ENCODE measurements around the gene TSPEAR. TPM values are rescaled to one million over a fixed set of nuclear protein-coding genes. Genes with fewer than 3 reads are reported as not detected.

Gene TSPEAR
- total and polyA plus RNA-seq, 2 of the 13 experiments (the other 11 are each of a cell fraction or from before 2014, with no cell fraction given): 0.07 to 0.32 TPM

- TF ChIP-seq MLXIP (CRISPR knock-in tag; IDR thresholded peaks at IDR 0.05; ENCODE audit: borderline replicate concordance) (no peak), ZNF740 (CRISPR knock-in tag; IDR thresholded peaks at IDR 0.05) (peak; percentile 56; the same call in 1 of the 2 replicates), ZNF549 (CRISPR knock-in tag; IDR thresholded peaks at IDR 0.05) (no peak), MTERF4 (CRISPR knock-in tag; IDR thresholded peaks at IDR 0.05) (no peak), MYPOP (CRISPR knock-in tag; IDR thresholded peaks at IDR 0.05) (0 out of 2 replicates have a peak, but pooled peaks have one; percentile 30), ZBTB43 (CRISPR knock-in tag; conservative IDR thresholded peaks at IDR 0.05) (0 out of 2 replicates have a peak, but pooled peaks have one; percentile 9), RBM22 (optimal IDR thresholded peaks at IDR 0.05; ENCODE audit: low read length) (no peak), RFXAP (CRISPR knock-in tag; IDR thresholded peaks at IDR 0.05; ENCODE audit: borderline replicate concordance) (peak; percentile 22), DBP (CRISPR knock-in tag; IDR thresholded peaks at IDR 0.05; ENCODE audit: not compliant biosample characterization) (peak; percentile 27), SP1 (IDR thresholded peaks at IDR 0.05) (no peak), SP1 (CRISPR knock-in tag; IDR thresholded peaks at IDR 0.05) (peak; percentile 28; the same call in 1 of the 2 replicates), GLI4 (CRISPR knock-in tag; IDR thresholded peaks at IDR 0.05; ENCODE audit: borderline replicate concordance) (no peak), NFAT5 (CRISPR knock-in tag; IDR thresholded peaks at IDR 0.05) (0 out of 2 replicates have a peak, but pooled peaks have one; percentile 34), ZNF460 (CRISPR knock-in tag; IDR thresholded peaks at IDR 0.05; ENCODE audit: borderline replicate concordance) (no peak), NR2F1 (CRISPR knock-in tag; IDR thresholded peaks at IDR 0.05) (no peak)
Measured at GRCh38 chr21:44505673-44506278, 205.6 kb downstream of the TSPEAR start (continued).
